ENCODE measurements around the gene THADA. TPM values are rescaled to one million over a fixed set of nuclear protein-coding genes. Genes with fewer than 3 reads are reported as not detected.

Gene THADA
- total and polyA plus RNA-seq, 2 experiments from 2014 or later, result 10.8 to 18.8 TPM

- Histone ChIP-seq H3K27ac (peak overlapping the region; percentile 100), H3K4me3 (no peak overlapping the region)
These were observed 366.8 kb downstream of the THADA start for GRCh38 chr2:43228756-43229659.

GRCh38 chr2:43228321-43228751 lies 367.5 kb downstream of the THADA start:
- no peaks in the 10 kb centered on the region for H3K9me3 ChIP-seq (ENCODE audit: low read depth)
- peak overlapping the region; percentile 90 for H3K4me2 ChIP-seq
- H3K79me2 ChIP-seq, result peaks cover 42% of the 10 kb centered on the region
- H3K4me1 ChIP-seq (ENCODE audit: insufficient read depth), result peaks cover 18% of the 10 kb centered on the region
- peak overlapping the region; percentile 100 for H3K27ac ChIP-seq
- H3K9me2 ChIP-seq (replicated peaks; ENCODE audit: insufficient read depth), result no peaks in the 10 kb centered on the region
- WGBS (ENCODE audit: low lambda C conversion rate, missing lambda C conversion rate), result 54% methylated on average over 2 of the region's 2 CpGs
- H2AFZ ChIP-seq, result no peak overlapping the region
- no peak for DNase-seq (ENCODE audit: low spot score)
- H3K36me3 ChIP-seq (replicated peaks; ENCODE audit: insufficient read depth, low read depth), result no peaks in the 10 kb centered on the region
- TF ChIP-seq EZH2 (IDR thresholded peaks at IDR 0.05; ENCODE audit: borderline replicate concordance), result no peak
- TF ChIP-seq CTCF (IDR thresholded peaks at IDR 0.05; ENCODE audit: poor library complexity), result no peak
- TF ChIP-seq EZH2phosphoT487 (IDR thresholded peaks at IDR 0.05; ENCODE audit: low read depth, severe bottlenecking, unreplicated experiment), result no peak
- peaks cover 27% of the 10 kb centered on the region for H4K20me1 ChIP-seq (ENCODE audit: insufficient read depth, poor library complexity, severe bottlenecking)
- no peaks in the 10 kb centered on the region for H3K27me3 ChIP-seq
- no peak overlapping the region for H3K4me3 ChIP-seq

More at GRCh38 chr2:43228756-43229659, 366.8 kb downstream of the THADA start:
- Histone ChIP-seq H4K20me1 (ENCODE audit: insufficient read depth, poor library complexity, severe bottlenecking) (peaks cover 21% of the 10 kb centered on the region), H3K9me3 (ENCODE audit: low read depth) (no peaks in the 10 kb centered on the region), H3K4me1 (ENCODE audit: insufficient read depth) (peaks cover 18% of the 10 kb centered on the region), H2AFZ (no peak overlapping the region), H3K36me3 (replicated peaks; ENCODE audit: insufficient read depth, low read depth) (no peaks in the 10 kb centered on the region), H3K27me3 (no peaks in the 10 kb centered on the region), H3K79me2 (peaks cover 35% of the 10 kb centered on the region), H3K4me2 (peak overlapping the region; percentile 90), H3K9me2 (replicated peaks; ENCODE audit: insufficient read depth) (no peaks in the 10 kb centered on the region)
- no peak for DNase-seq (ENCODE audit: low spot score)
- 45% methylated on average over 6 of the region's 6 CpGs for WGBS (ENCODE audit: low lambda C conversion rate, missing lambda C conversion rate)
- no peak for TF ChIP-seq EZH2 (IDR thresholded peaks at IDR 0.05; ENCODE audit: borderline replicate concordance)
- TF ChIP-seq CTCF (IDR thresholded peaks at IDR 0.05; ENCODE audit: poor library complexity), result no peak
- no peak for TF ChIP-seq EZH2phosphoT487 (IDR thresholded peaks at IDR 0.05; ENCODE audit: low read depth, severe bottlenecking, unreplicated experiment)

- no peak for DNase-seq (ENCODE audit: low spot score)
- peak overlapping the region; percentile 90 for H3K4me2 ChIP-seq
- peak overlapping the region; percentile 35 for H3K4me3 ChIP-seq
- H3K9me2 ChIP-seq (replicated peaks; ENCODE audit: insufficient read depth), result no peaks in the 10 kb centered on the region
- H4K20me1 ChIP-seq (ENCODE audit: insufficient read depth, poor library complexity, severe bottlenecking), result peaks cover 32% of the 10 kb centered on the region
- no peaks in the 10 kb centered on the region for H3K9me3 ChIP-seq (ENCODE audit: low read depth)
- H3K27ac ChIP-seq, result peak overlapping the region; percentile 100
- no peaks in the 10 kb centered on the region for H3K36me3 ChIP-seq (replicated peaks; ENCODE audit: insufficient read depth, low read depth)
- 12% methylated on average over 10 of the region's 10 CpGs for WGBS (ENCODE audit: low lambda C conversion rate, missing lambda C conversion rate)
- peaks cover 46% of the 10 kb centered on the region for H3K79me2 ChIP-seq
- peaks cover 18% of the 10 kb centered on the region for H3K4me1 ChIP-seq (ENCODE audit: insufficient read depth)
- H2AFZ ChIP-seq, result no peak overlapping the region
- H3K27me3 ChIP-seq, result no peaks in the 10 kb centered on the region
- TF ChIP-seq CTCF (IDR thresholded peaks at IDR 0.05; ENCODE audit: poor library complexity) (no peak), EZH2 (IDR thresholded peaks at IDR 0.05; ENCODE audit: borderline replicate concordance) (no peak), EZH2phosphoT487 (IDR thresholded peaks at IDR 0.05; ENCODE audit: low read depth, severe bottlenecking, unreplicated experiment) (no peak)
These were observed 368.0 kb downstream of the THADA start for GRCh38 chr2:43227830-43228281.

Data from hepatocyte (in vitro differentiated cells).